ENCODE measurements around the gene GPR50. TPM values are rescaled to one million over a fixed set of nuclear protein-coding genes. Genes with fewer than 3 reads are reported as not detected.

Gene GPR50
- total RNA-seq, 2 donors from 2014 or later: not detected

DNA sequence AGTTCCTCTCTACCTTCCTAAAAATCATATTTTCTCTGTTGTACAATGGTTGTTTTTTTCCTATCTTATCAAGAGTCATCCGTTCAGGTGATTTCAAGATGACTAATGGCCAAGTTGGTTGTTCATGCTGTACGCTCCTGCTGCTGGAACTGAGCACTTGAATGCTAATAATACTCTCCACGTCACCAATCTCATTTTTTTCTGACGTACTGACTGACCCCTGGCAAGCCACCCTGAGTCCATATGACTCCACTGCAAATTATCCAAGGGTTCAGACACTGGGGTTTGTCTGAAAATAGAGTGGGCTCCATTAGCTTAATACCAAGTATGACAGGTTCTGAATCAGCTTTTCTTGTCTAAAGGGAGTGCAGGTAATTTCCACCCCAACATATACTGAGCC, 21.1 kb upstream of the GPR50 start:
- Histone ChIP-seq H3K36me3 (no peaks in the 10 kb centered on the region), H3K27ac (no peak overlapping the region), H3K4me3 (no peak overlapping the region), H3K27me3 (peaks cover 0 to 5% of the 10 kb centered on the region in 2 donors), H3K9me3 (peaks cover 0 to 3% of the 10 kb centered on the region in 2 donors), H3K4me1 (no peaks in the 10 kb centered on the region)
- no peak for DNase-seq (ENCODE audit: low spot score)
- TF ChIP-seq, protein P1, sequence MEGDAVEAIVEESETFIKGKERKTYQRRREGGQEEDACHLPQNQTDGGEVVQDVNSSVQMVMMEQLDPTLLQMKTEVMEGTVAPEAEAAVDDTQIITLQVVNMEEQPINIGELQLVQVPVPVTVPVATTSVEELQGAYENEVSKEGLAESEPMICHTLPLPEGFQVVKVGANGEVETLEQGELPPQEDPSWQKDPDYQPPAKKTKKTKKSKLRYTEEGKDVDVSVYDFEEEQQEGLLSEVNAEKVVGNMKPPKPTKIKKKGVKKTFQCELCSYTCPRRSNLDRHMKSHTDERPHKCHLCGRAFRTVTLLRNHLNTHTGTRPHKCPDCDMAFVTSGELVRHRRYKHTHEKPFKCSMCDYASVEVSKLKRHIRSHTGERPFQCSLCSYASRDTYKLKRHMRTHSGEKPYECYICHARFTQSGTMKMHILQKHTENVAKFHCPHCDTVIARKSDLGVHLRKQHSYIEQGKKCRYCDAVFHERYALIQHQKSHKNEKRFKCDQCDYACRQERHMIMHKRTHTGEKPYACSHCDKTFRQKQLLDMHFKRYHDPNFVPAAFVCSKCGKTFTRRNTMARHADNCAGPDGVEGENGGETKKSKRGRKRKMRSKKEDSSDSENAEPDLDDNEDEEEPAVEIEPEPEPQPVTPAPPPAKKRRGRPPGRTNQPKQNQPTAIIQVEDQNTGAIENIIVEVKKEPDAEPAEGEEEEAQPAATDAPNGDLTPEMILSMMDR (IDR thresholded peaks at IDR 0.05): no peak

DNA sequence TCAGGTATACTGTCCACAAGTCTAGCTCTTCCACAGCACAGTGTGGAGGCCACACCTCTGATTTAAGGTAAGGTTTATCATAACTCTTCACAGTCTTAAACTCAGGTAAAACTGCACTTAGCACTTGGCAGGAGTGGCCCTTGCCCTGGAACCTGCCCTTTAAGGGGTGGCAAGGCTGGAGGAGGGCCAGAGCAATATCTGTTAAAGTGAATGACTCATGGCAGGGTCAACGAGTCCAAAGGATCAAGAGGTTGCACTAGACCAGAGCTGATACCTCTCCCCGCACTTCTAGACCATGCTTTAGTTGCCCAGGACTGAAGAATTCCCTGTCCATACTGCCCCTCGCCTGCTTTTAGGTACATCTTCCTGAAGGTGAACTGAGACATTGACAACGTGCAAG, 14.7 kb upstream of the GPR50 start:
- H3K9me3 ChIP-seq: peaks cover 0 to 3% of the 10 kb centered on the region in 2 donors
- no peak overlapping the region for H3K27ac ChIP-seq
- no peaks in the 10 kb centered on the region for H3K4me1 ChIP-seq
- H3K36me3 ChIP-seq: no peaks in the 10 kb centered on the region
- H3K4me3 ChIP-seq: no peak overlapping the region
- no peak for DNase-seq (ENCODE audit: low spot score)
- H3K27me3 ChIP-seq: no peaks in the 10 kb centered on the region
- TF ChIP-seq, protein P1 (IDR thresholded peaks at IDR 0.05): no peak

DNA sequence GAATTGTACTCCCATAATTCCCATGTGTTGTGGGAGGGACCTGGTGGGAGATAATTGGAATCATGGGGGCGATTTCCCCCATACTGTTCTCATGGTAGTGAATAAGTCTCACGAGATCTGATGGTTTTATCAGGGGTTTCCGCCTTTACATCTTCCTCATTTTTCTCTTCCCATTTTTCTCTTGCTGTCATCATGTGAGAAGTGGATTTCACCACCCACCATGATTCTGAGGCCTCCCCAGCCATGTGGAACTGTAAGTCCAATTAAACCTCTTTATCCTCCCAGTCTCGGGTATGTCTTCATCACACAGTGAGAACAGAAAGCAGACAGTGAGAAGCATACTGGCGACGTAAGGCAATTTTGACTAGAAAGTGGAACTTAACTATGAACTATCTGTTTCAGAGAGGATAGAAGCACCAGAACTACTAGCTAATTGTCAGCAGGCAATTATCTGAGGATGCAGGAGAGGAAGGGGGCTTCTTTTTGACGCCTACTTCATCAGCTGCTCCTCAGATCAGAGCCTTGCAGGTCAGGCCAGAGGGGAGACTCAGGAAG, 8.5 kb upstream of the GPR50 start:
- DNase-seq (ENCODE audit: low spot score): no peak
- no peak overlapping the region for H3K27ac ChIP-seq
- no peaks in the 10 kb centered on the region for H3K4me1 ChIP-seq
- H3K4me3 ChIP-seq: no peak overlapping the region
- H3K9me3 ChIP-seq: no peaks in the 10 kb centered on the region
- TF ChIP-seq, protein P1 (IDR thresholded peaks at IDR 0.05): no peak
- H3K27me3 ChIP-seq: no peaks in the 10 kb centered on the region
- no peaks in the 10 kb centered on the region for H3K36me3 ChIP-seq

DNA sequence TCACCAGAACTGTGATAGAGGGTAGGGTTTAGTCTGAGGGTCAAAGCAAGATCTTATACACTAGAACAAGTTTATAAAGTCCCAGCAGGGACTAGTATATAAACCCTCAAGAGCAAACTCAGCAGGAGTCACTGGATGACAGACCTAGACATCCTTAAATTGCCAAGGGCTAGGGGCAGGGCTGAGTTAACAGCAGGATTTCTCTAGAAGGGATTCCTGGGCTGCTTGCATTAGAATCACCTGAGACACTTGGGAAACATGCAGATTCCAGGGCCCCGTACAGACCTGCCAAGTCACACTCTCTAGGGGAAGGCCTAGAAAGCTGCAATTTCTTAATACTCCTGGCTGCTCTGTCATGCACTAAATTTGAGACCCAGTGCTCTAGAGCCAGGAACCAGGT, 6.6 kb upstream of the GPR50 start:
- Histone ChIP-seq H3K27ac (no peak overlapping the region), H3K36me3 (no peaks in the 10 kb centered on the region), H3K4me1 (no peaks in the 10 kb centered on the region), H3K27me3 (no peaks in the 10 kb centered on the region), H3K4me3 (no peak overlapping the region), H3K9me3 (no peaks in the 10 kb centered on the region)
- DNase-seq (ENCODE audit: low spot score): no peak
- TF ChIP-seq, protein P1 (IDR thresholded peaks at IDR 0.05): no peak

DNA sequence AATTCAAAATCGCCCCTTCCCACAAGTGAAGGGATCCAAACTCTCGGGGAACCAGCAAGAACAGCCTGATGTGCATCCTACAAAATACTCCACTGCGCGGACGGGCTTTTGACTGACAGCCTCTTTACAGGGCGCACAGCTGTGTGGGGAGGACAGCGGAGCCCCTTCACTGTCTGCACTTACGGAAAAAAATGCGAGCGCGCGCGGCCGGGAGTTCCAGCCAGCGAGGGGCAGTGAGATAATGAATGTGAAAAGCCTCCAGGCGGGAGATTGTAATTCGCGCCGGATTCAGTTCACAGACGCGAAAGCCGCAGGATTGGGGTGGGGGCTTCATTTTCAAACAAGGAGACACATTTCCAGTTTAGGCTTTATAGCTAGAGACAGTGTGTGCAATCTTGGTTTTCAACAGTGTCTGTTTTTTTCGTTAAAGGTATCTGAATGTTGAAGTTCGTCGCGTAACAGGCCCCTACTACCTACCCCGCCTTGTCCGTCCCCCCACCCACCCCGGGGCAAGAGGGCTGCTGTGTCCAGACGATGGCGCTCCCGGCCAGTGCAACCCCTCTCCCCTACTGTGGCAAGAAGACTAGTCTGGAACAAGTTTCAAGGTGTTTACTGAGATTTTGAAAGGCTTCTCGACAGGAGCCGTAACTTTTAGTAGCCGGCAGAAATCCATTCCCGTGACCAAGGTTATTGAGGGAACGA, 1.7 kb upstream of the GPR50 start:
- H3K9me3 ChIP-seq: peaks cover 0 to 13% of the 10 kb centered on the region in 2 donors
- peaks cover 4 to 7% of the 10 kb centered on the region in 2 donors for H3K27me3 ChIP-seq
- TF ChIP-seq, protein P1 (IDR thresholded peaks at IDR 0.05): no peak

More for the DNA sequence above, 1.7 kb upstream of the GPR50 start:
- no peak overlapping the region for H3K4me3 ChIP-seq
- H3K36me3 ChIP-seq: no peaks in the 10 kb centered on the region
- no peak for DNase-seq (ENCODE audit: low spot score)
- no peak overlapping the region for H3K27ac ChIP-seq
- H3K4me1 ChIP-seq: peaks cover 0 to 6% of the 10 kb centered on the region in 2 donors
